Mesendoderm (in vitro differentiated cells): ENCODE measurements around the gene CYSRT1.
A peak's percentile ranks its signal among the peaks of the same experiment; 100 is the strongest.

Experiments
- DNase-seq: peaks from one replicate; pipeline ENCODE4 v3.0.0; 2013
- H2AK5ac ChIP-seq: 2 replicates; pipeline ENCODE4 v1.6.1; 2013; ENCODE audit warnings: low read length, inconsistent platforms
- H2BK120ac ChIP-seq: 2 replicates; pipeline ENCODE4 v1.6.1; 2013; ENCODE audit warnings: low read depth, mild to moderate bottlenecking, low read length, moderate library complexity, mixed read lengths
- H2BK15ac ChIP-seq: replicated peaks from 2 replicates; pipeline ENCODE4 v1.6.1; 2013; ENCODE audit warnings: low read depth, mild to moderate bottlenecking, moderate library complexity
- H2BK5ac ChIP-seq: 2 replicates; pipeline ENCODE4 v1.6.1; 2013; ENCODE audit warnings: low read length, inconsistent platforms
- H3K18ac ChIP-seq: 2 replicates; pipeline ENCODE4 v1.6.1; 2013; ENCODE audit warnings: mild to moderate bottlenecking, low read length, mixed read lengths
- H3K23ac ChIP-seq: one replicate; pipeline ENCODE4 v1.6.1; 2013; ENCODE audit warnings: low read length
- H3K27ac ChIP-seq: 2 replicates; pipeline ENCODE4 v1.5.1; 2013; ENCODE audit warnings: low read depth, mild to moderate bottlenecking, inconsistent platforms, low read length, moderate library complexity
- H3K27me3 ChIP-seq: 2 replicates; pipeline ENCODE4 v1.6.1; 2013; ENCODE audit warnings: low read length, control low read depth, mild to moderate bottlenecking, inconsistent platforms; ENCODE audit not compliant: insufficient read depth, poor library complexity
- H3K36me3 ChIP-seq: 2 replicates; pipeline ENCODE4 v1.6.1; 2013; ENCODE audit warnings: low read length, inconsistent platforms; ENCODE audit not compliant: control insufficient read depth, insufficient read depth
- H3K4ac ChIP-seq: one replicate; pipeline ENCODE4 v1.6.1; 2013; ENCODE audit warnings: low read depth, mild to moderate bottlenecking, low read length, moderate library complexity
- H3K4me1 ChIP-seq: 2 replicates; pipeline ENCODE4 v1.6.1; 2013; ENCODE audit warnings: low read depth, low read length, inconsistent platforms; ENCODE audit not compliant: control insufficient read depth
- H3K4me2 ChIP-seq: 2 replicates; pipeline ENCODE4 v1.6.1; 2013; ENCODE audit warnings: low read length
- H3K4me3 ChIP-seq: 2 replicates; pipeline ENCODE4 v1.5.1; 2013; ENCODE audit warnings: mild to moderate bottlenecking, low read length
- H3K56ac ChIP-seq: one replicate; pipeline ENCODE4 v1.6.1; 2013; ENCODE audit warnings: low read length
- H3K79me1 ChIP-seq: 2 replicates; pipeline ENCODE4 v1.6.1; 2013; ENCODE audit warnings: low read length, inconsistent platforms
- H3K79me2 ChIP-seq: 2 replicates; pipeline ENCODE4 v1.6.1; 2013; ENCODE audit warnings: mild to moderate bottlenecking, low read length; ENCODE audit not compliant: control insufficient read depth, insufficient read depth
- H3K9ac ChIP-seq: 2 replicates; pipeline ENCODE4 v1.6.1; 2013; ENCODE audit warnings: low read length, inconsistent platforms
- H4K5ac ChIP-seq: one replicate; pipeline ENCODE4 v1.6.1; 2013; ENCODE audit warnings: low read length
- H4K8ac ChIP-seq: one replicate; pipeline ENCODE4 v1.6.1; 2013; ENCODE audit warnings: low read depth, mild to moderate bottlenecking, control low read depth, low read length, moderate library complexity
- WGBS: extraction: QIAGEN DNeasy Blood & Tissue Kit; methylation state at CpG from one replicate; pipeline ENCODE4 v1.1.7; 2013; ENCODE audit warnings: low lambda C conversion rate, missing lambda C conversion rate; ENCODE audit not compliant: insufficient coverage; ENCODE audit errors: extremely low coverage; 5-methylcytosine and 5-hydroxymethylcytosine counted together

CYSRT1 gene

DNA sequence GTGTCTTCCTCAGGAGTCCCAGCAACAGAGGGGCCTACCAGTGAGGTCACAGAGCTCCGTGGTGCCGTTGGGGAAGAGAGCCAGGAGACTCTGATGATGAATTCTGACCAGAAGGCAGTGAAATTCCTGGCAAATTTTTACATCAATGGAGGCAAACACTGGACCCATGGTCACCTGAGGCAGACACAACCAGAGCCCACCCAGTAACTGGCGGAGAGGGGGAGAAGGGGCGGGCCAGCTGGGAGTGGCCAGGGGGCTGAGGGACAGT is 26.2 kb downstream of the CYSRT1 start, which contains the start of gene STPG3:
STPG3 (plus strand) TSS at position 93 of the 268 bp plus-strand sequence; CDS start at position 94, 1 bp downstream.
- Histone ChIP-seq H3K4me2 (no peak within 1 kb of the TSS), H3K23ac (peak within 1 kb of the TSS; percentile 89), H2BK15ac (no peak within 1 kb of the TSS), H4K5ac (no peak within 1 kb of the TSS), H3K9ac (peak within 1 kb of the TSS; percentile 38), H3K27me3 (no peaks in the 10 kb centered on the region), H4K8ac (no peak within 1 kb of the TSS), H3K79me2 (peaks cover 8% of the 10 kb centered on the region), H2BK5ac (no peak within 1 kb of the TSS), H3K4ac (no peak within 1 kb of the TSS), H2AK5ac (peak within 1 kb of the TSS; percentile 96), H3K79me1 (peaks cover 2% of the 10 kb centered on the region), H2BK120ac (no peak within 1 kb of the TSS), H3K56ac (peak within 1 kb of the TSS; percentile 74), H3K4me3 (no peak within 1 kb of the TSS), H3K36me3 (no peaks in the 10 kb centered on the region), H3K27ac (no peak within 1 kb of the TSS), H3K4me1 (peaks cover 9% of the 10 kb centered on the region), H3K18ac (no peak within 1 kb of the TSS)
- no CpG with 5 or more reads among the region's 4 CpGs for WGBS
- DNase-seq: no peak

DNA sequence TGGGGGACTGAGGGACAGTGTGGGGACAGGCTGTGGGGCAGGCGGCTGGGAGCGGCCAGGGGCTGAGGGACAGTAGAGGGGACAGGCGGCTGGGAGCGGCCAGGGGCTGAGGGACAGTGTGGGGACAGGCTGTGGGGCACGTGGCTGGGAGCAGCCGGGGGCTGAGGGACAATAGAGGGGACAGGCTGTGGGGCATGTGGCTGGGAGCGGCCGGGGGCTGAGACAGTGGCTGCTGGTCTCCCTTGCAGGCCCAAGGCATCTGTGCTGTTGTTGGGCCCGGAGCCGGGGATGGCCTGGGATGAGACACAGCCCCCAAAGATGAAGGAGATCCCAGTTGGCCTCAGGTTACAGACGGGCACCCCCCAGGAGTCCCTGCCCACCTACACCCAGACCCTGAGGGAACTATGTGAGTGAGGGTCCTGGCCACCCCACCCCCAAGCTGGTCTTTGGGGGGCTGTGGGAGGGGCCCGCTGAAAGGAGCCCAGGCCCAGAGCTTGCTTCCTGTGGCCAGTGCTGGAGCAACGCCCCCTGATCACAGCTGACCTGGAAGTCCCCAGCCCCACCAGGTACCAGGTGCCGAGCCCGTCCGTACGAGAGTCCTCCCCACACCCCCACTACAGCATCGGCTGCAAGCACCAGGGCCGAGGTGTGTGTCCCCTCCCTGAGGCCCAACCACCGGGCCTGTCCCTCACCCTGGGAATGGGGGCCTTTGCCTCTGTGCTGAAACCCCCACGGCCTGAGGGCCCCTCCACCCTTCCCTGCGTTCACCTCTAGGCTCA is 26.7 kb downstream of the CYSRT1 start:
- Histone ChIP-seq H3K4ac (no peak overlapping the region), H2BK120ac (no peak overlapping the region), H3K79me1 (peaks cover 6% of the 10 kb centered on the region), H3K9ac (peak overlapping the region; percentile 38), H3K4me1 (peaks cover 9% of the 10 kb centered on the region), H3K27ac (no peak overlapping the region), H2BK5ac (no peak overlapping the region), H2BK15ac (no peak overlapping the region), H3K27me3 (no peaks in the 10 kb centered on the region), H2AK5ac (peak overlapping the region; percentile 96), H4K5ac (no peak overlapping the region), H4K8ac (no peak overlapping the region), H3K23ac (no peak overlapping the region), H3K18ac (no peak overlapping the region), H3K4me2 (no peak overlapping the region), H3K36me3 (no peaks in the 10 kb centered on the region), H3K56ac (peak overlapping the region; percentile 67), H3K79me2 (peaks cover 13% of the 10 kb centered on the region), H3K4me3 (no peak overlapping the region)
- DNase-seq: no peak
- no CpG with 5 or more reads among the region's 22 CpGs for WGBS

DNA sequence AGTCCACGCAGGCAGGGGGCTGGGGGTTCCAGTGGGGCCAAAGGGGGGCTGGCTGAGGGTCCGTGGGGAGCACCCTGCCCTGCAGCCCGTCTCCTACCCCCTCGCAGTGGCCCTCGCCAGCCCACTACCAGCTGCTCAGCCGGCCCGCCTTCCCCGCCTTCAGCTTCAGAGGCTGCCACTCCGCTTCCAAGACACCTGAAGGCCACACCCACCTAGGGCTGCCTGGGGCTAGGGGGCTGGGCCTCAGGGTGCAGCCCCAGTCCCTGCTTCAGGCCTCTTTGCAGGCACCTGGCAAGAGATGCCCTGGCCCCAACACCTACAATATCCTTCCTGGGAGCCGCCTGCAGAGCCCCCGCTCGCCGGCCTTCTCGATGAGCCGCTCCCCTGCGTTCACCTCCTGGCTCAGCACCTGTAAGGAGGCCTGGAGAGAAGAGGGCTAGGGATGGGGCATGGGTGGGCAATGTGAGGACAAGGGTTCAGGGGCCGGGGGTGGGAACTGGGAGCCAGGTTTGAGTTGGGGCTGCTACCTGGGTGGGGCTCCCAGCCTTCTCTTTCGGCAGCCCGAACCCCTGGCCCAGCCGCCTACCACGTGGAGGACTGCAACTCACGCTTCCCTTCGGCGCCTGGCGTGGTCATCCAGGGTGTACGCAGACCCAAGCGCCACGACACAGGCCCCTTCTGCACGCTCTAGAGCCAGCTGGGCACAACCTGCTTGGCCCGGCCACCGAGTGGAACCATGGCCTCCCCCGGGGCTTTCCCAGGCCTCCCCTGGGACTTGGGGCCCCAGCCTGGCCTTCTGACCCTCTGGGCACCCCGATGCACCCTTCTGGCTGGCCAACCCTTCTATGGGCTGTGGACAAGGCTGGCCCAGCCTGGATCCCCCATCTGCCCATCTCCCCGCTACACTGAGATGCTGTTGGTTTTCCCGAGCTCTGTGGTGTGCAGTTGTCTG is 27.9 kb downstream of the CYSRT1 start:
- H3K4me1 ChIP-seq: peaks cover 9% of the 10 kb centered on the region
- no peak overlapping the region for H4K8ac ChIP-seq
- H3K23ac ChIP-seq: no peak overlapping the region
- H3K4me3 ChIP-seq: no peak overlapping the region
- no peak overlapping the region for H3K27ac ChIP-seq
- no peak overlapping the region for H2BK5ac ChIP-seq
- no peak overlapping the region for H2BK15ac ChIP-seq
- peaks cover 1% of the 10 kb centered on the region for H3K36me3 ChIP-seq
- H3K79me2 ChIP-seq: peaks cover 16% of the 10 kb centered on the region
- H2AK5ac ChIP-seq: no peak overlapping the region
- no peak overlapping the region for H3K18ac ChIP-seq
- peaks cover 9% of the 10 kb centered on the region for H3K79me1 ChIP-seq
- WGBS: no CpG with 5 or more reads among the region's 35 CpGs
- no peak overlapping the region for H3K4ac ChIP-seq
- no peak overlapping the region for H2BK120ac ChIP-seq
- no peak for DNase-seq
- H3K9ac ChIP-seq: no peak overlapping the region
- no peaks in the 10 kb centered on the region for H3K27me3 ChIP-seq
- no peak overlapping the region for H4K5ac ChIP-seq
- H3K56ac ChIP-seq: no peak overlapping the region
- no peak overlapping the region for H3K4me2 ChIP-seq

DNA sequence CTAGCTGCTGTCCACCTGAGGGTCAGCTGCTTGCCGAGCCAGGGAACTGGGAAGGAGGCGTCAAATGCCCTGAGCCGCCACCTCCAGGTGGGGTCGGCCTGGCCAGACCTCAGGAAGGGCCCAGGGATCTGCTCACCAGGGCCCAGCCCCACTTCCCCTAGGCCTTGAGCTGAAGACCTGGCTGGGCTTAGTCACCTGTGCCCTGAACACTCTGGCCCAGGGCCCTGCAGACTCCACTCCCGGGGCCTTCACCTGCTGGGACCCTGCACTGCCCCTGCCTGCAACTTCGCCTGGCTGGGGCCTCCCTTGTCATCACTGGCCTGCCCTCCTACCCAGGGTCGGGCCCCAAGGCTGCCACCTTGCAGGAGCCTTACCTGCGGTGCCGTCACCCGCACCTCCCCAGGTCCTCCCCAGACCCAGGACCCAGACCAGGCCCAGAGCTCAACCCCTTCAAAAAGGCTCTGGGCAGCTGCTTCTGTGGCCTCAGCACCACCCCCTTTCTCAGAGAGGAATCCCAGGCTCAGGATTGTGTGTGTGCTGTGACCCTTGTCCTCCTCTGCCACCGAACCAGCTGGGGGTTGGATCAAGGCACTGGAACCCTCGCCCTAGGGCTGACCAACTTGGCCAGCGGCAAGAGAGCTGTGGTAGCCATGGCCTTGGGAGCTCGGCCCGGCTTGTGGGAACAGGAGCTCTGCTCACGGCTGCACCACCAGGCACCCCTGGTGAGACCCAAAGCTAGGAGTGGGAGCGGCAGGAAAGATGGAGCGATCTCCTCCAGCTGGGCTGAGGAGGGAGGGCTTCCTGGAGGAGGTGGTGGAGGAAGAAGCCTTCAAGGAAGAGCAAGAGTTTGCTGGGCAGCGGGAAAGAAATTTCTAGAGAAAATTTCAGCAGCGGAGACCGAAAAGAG is 29.0 kb downstream of the CYSRT1 start:
- H4K8ac ChIP-seq: no peak overlapping the region
- H3K9ac ChIP-seq: peak overlapping the region; percentile 99
- H3K27me3 ChIP-seq: no peaks in the 10 kb centered on the region
- H3K79me1 ChIP-seq: peaks cover 9% of the 10 kb centered on the region
- H4K5ac ChIP-seq: no peak overlapping the region
- peak overlapping the region; percentile 56 for H3K4me3 ChIP-seq
- peaks cover 9% of the 10 kb centered on the region for H3K4me1 ChIP-seq
- H3K23ac ChIP-seq: no peak overlapping the region
- peak overlapping the region; percentile 74 for H2AK5ac ChIP-seq
- H3K4ac ChIP-seq: peak overlapping the region; percentile 88
- H2BK15ac ChIP-seq: no peak overlapping the region
- H3K4me2 ChIP-seq: peak overlapping the region; percentile 70
- H2BK5ac ChIP-seq: no peak overlapping the region
- H3K18ac ChIP-seq: peak overlapping the region; percentile 88
- peaks cover 1% of the 10 kb centered on the region for H3K36me3 ChIP-seq
- DNase-seq: no peak
- no peak overlapping the region for H2BK120ac ChIP-seq
- peaks cover 16% of the 10 kb centered on the region for H3K79me2 ChIP-seq
- H3K27ac ChIP-seq: no peak overlapping the region
- peak overlapping the region; percentile 99 for H3K56ac ChIP-seq
- WGBS: no CpG with 5 or more reads among the region's 21 CpGs

DNA sequence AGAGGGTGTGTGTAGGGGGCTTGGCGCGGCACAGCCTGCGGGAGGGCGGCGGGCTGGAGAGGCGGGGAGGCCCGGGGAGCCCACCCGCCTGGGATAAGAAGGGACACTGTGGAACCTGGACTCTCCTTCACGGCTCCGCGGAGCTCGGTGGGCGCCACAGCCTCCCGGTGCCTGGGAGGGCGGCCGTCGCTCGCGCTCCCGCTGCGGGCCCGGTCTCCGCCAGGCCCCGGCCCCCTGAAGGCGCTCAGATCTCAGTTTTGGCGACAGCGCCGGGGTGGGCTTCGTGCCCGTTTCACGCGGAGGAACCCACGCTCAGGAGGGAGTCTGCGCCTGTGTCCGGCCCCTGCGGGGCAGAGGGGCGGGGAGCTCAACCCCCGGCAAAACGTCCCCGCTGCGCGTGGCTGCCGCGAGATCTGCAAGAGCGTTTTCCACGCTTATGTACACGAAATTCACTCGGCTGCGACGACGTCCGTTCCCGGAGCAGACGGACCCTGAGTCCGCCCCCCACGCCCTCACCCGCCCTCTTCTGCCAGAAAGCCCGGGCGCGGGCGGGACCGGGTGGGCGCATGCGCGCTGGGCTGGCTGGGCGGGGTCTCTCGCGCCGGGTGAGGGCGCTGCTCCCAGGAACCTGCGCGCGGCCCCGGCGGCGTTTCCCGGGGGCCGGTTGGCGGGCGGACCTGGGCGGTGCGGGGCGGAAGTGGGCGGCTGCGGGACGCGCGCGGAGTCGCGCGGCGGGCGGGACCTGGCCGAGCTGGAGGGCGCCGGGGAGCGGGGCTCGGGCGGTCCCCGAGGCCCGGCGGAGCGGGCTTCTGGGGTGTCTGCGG is 29.9 kb downstream of the CYSRT1 start, which contains the start of gene NELFB:
NELFB (plus strand) TSS at position 704 of the 824 bp plus-strand sequence.
- H3K18ac ChIP-seq: peak within 1 kb of the TSS; percentile 88
- H3K36me3 ChIP-seq: peaks cover 3% of the 10 kb centered on the region
- peaks cover 9% of the 10 kb centered on the region for H3K79me1 ChIP-seq
- peak within 1 kb of the TSS; percentile 70 for H3K4me2 ChIP-seq
- peak within 1 kb of the TSS; percentile 74 for H2AK5ac ChIP-seq
- peak within 1 kb of the TSS; percentile 54 for H3K27ac ChIP-seq
- peak within 1 kb of the TSS; percentile 1 for H2BK120ac ChIP-seq
- peak within 1 kb of the TSS; percentile 82 for H3K4me3 ChIP-seq
- H2BK5ac ChIP-seq: peak within 1 kb of the TSS; percentile 9
- H3K23ac ChIP-seq: no peak within 1 kb of the TSS
- peak within 1 kb of the TSS; percentile 99 for H3K9ac ChIP-seq
- no peaks in the 10 kb centered on the region for H3K27me3 ChIP-seq
- DNase-seq: peak; percentile 88
- peaks cover 9% of the 10 kb centered on the region for H3K4me1 ChIP-seq
- peak within 1 kb of the TSS; percentile 99 for H3K56ac ChIP-seq
- no CpG with 5 or more reads among the region's 105 CpGs for WGBS
- H3K79me2 ChIP-seq: peaks cover 16% of the 10 kb centered on the region
- peak within 1 kb of the TSS; percentile 92 for H4K8ac ChIP-seq
- H4K5ac ChIP-seq: no peak within 1 kb of the TSS
- H2BK15ac ChIP-seq: no peak within 1 kb of the TSS
- peak within 1 kb of the TSS; percentile 89 for H3K4ac ChIP-seq
